Natural killer cell (primary cell): Measurements from ENCODE around the gene RELA. TPM values are rescaled to one million over a fixed set of nuclear protein-coding genes. Genes with fewer than 3 reads are reported as not detected.

Experiments used
- ATAC-seq, 3 donors: fragments of 150-1000 bp in 2 of 3; fragments of 200-7000 bp in 1 of 3; cut with Tn5 transposase; 1 replicate in 1 of 3; 2 replicates in 2 of 3; pipeline ENCODE4 v1.10.0; 2021; ENCODE audit warnings: mild to moderate bottlenecking in 2 of 3, moderate library complexity in 2 of 3
- DNase-seq, 2 donors: peaks; one replicate each; pipeline versions ENCODE4 v3.0.0 to v3.0.0-alpha.2; 2013 to 2021; ENCODE audit warnings: mixed read lengths in 1 of 2
- H3K27ac ChIP-seq: one replicate; pipeline ENCODE4 v1.5.1; 2013; ENCODE audit warnings: mild to moderate bottlenecking, low read length
- H3K27me3 ChIP-seq: one replicate; pipeline ENCODE4 v1.6.1; 2013; ENCODE audit warnings: low read length; ENCODE audit not compliant: control insufficient read depth, insufficient read depth
- H3K36me3 ChIP-seq: one replicate; pipeline ENCODE4 v1.6.1; 2013; ENCODE audit warnings: low read length; ENCODE audit not compliant: control insufficient read depth, insufficient read depth
- H3K4me1 ChIP-seq: one replicate; pipeline ENCODE4 v1.6.1; 2013; ENCODE audit warnings: low read length; ENCODE audit not compliant: control insufficient read depth, insufficient read depth
- H3K4me3 ChIP-seq: one replicate; pipeline ENCODE4 v1.5.1; 2013; ENCODE audit warnings: low read length
- H3K9me3 ChIP-seq: one replicate; pipeline ENCODE4 v1.6.1; 2013; ENCODE audit warnings: low read length; ENCODE audit not compliant: control insufficient read depth, insufficient read depth
- H3K27ac Mint-ChIP-seq, 2 donors: one replicate each; pipeline ENCODE4 v1.8.0; 2022; ENCODE audit warnings: mild to moderate bottlenecking in 2 of 2, mixed read lengths in 2 of 2, moderate library complexity in 1 of 2
- H3K27me3 Mint-ChIP-seq, 2 donors: one replicate each; pipeline ENCODE4 v1.8.0; 2022; ENCODE audit warnings: low read depth in 2 of 2, mixed read lengths in 2 of 2
- H3K36me3 Mint-ChIP-seq: one replicate; pipeline ENCODE4 v1.8.0; 2022; ENCODE audit warnings: mixed read lengths
- H3K4me1 Mint-ChIP-seq, 2 donors: one replicate each; pipeline ENCODE4 v1.8.0; 2022; ENCODE audit warnings: mixed read lengths in 2 of 2
- H3K4me3 Mint-ChIP-seq: one replicate; pipeline ENCODE4 v1.8.0; 2022; ENCODE audit warnings: mild to moderate bottlenecking, moderate library complexity, mixed read lengths
- H3K9me3 Mint-ChIP-seq, 2 donors: one replicate each; pipeline ENCODE4 v1.8.0; 2022; ENCODE audit warnings: mixed read lengths in 2 of 2
- WGBS: methylation state at CpG from one replicate; pipeline ENCODE4 v1.1.7; 2013; ENCODE audit warnings: missing lambda C conversion rate; ENCODE audit not compliant: insufficient coverage; 5-methylcytosine and 5-hydroxymethylcytosine counted together
- intact Hi-C: fragments of 100-400 bp; cut with micrococcal nuclease; formaldehyde crosslinking; loops from one replicate; pipeline ENCODE4 v1.14.2; 2022
- total RNA-seq, 4 donors: library from RNA; stranded (reverse); fragments of 120-200 nt in 1 of 4; gene quantifications; one replicate each; pipeline versions ENCODE4 v1.2.3 to v1.2.4, GENCODE V29; 2013 to 2022
- TF ChIP-seq, protein P1 (sequence below): fragments of 200-600 bp; IDR thresholded peaks from one replicate; pipeline ENCODE4 v1.8.0; 2022; ENCODE audit warnings: antibody characterized with exemption

RELA gene
- total RNA-seq, 3 donors from 2014 or later (not counting 1 experiment from before 2014, with no cell fraction given), result 319 to 380 (median 338) TPM

DNA sequence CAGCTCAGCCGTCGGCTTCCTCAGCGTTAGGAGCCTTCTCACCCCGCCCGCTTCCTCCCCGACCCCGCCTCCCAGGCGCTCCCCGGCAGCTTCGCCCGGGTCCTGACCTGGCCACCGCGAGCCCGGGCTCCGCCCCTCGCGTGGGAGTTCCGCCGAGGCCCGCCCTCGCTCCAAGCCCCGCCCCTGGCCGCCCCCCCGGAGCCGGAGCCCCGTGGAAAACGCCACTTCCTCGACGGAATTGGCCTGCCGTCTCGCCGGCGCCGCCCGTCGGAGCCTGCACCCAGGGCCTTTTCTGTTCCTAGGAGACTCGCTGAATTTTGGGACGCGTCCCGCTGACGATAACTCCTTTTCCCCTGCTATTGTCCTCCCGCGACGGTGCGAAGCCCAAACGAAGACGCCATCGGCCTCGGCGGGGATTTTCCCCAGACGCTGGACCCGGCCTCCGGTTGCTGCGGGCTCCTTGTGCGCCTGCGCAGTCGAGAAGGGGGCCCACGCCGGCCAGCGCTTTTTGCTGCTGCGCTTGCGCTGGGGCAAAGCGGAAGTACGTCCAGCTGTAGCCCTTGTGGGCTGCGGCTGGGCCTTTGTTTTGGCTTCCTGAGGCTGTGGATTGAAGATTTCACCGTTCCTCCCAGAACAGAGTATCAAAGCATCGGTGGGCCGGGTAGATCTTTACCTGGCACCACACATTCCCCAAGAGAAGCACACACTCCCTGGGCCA lies 10.0 kb downstream of the RELA start:
- peak overlapping the region; percentile 95 for H3K4me3 Mint-ChIP-seq
- no peaks in the 10 kb centered on the region for H3K27me3 Mint-ChIP-seq
- ATAC-seq (peak; percentile 78 to 95 (median 80)), DNase-seq (peak; percentile 98)
- TF ChIP-seq, protein P1, sequence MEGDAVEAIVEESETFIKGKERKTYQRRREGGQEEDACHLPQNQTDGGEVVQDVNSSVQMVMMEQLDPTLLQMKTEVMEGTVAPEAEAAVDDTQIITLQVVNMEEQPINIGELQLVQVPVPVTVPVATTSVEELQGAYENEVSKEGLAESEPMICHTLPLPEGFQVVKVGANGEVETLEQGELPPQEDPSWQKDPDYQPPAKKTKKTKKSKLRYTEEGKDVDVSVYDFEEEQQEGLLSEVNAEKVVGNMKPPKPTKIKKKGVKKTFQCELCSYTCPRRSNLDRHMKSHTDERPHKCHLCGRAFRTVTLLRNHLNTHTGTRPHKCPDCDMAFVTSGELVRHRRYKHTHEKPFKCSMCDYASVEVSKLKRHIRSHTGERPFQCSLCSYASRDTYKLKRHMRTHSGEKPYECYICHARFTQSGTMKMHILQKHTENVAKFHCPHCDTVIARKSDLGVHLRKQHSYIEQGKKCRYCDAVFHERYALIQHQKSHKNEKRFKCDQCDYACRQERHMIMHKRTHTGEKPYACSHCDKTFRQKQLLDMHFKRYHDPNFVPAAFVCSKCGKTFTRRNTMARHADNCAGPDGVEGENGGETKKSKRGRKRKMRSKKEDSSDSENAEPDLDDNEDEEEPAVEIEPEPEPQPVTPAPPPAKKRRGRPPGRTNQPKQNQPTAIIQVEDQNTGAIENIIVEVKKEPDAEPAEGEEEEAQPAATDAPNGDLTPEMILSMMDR, result no peak
- no peaks in the 10 kb centered on the region for H3K9me3 Mint-ChIP-seq
- H3K27ac ChIP-seq, result peak overlapping the region; percentile 95
- peaks cover 74% of the 10 kb centered on the region for H3K36me3 ChIP-seq
- peaks cover 51 to 73% of the 10 kb centered on the region in 2 donors for H3K4me1 Mint-ChIP-seq
- peak overlapping the region; percentile 97 to 99 for H3K27ac Mint-ChIP-seq
- H3K27me3 ChIP-seq, result no peaks in the 10 kb centered on the region
- intact Hi-C loops, result loop anchor here (1.0 to 5.0 kb wide), 4 partner anchors 11 to 82 kb away; partner anchors contain the start of genes PCNX3 and ZNRD2
- H3K4me1 ChIP-seq, result peaks cover 49% of the 10 kb centered on the region
- under 1% methylated on average over 68 of the region's 68 CpGs for WGBS
- H3K4me3 ChIP-seq, result peak overlapping the region; percentile 54
- H3K36me3 Mint-ChIP-seq, result peaks cover 15% of the 10 kb centered on the region
- H3K9me3 ChIP-seq, result no peaks in the 10 kb centered on the region

GRCh38 chr11:65651589-65652510 lies 10.9 kb downstream of the RELA start:
- Histone ChIP-seq H3K4me1 (peaks cover 49% of the 10 kb centered on the region), H3K27me3 (no peaks in the 10 kb centered on the region), H3K9me3 (no peaks in the 10 kb centered on the region), H3K4me3 (peak overlapping the region; percentile 41), H3K27ac (peak overlapping the region; percentile 95), H3K36me3 (peaks cover 71% of the 10 kb centered on the region)
- peak overlapping the region; percentile 81 for H3K4me3 Mint-ChIP-seq
- intact Hi-C loops, result loop anchor here (1.0 to 5.0 kb wide), 3 partner anchors 12 to 82 kb away; partner anchors contain the start of genes PCNX3 and ZNRD2
- TF ChIP-seq, protein P1, result no peak
- H3K9me3 Mint-ChIP-seq, result no peaks in the 10 kb centered on the region
- peak overlapping the region; percentile 97 to 99 for H3K27ac Mint-ChIP-seq
- ATAC-seq (peak in 1 of 3 donors; percentile 3), DNase-seq (peak in 1 of 2 donors; percentile 62)
- peaks cover 15% of the 10 kb centered on the region for H3K36me3 Mint-ChIP-seq
- H3K4me1 Mint-ChIP-seq, result peaks cover 44 to 65% of the 10 kb centered on the region in 2 donors
- 27% methylated on average over 28 of the region's 28 CpGs for WGBS
- H3K27me3 Mint-ChIP-seq, result no peaks in the 10 kb centered on the region

GRCh38 chr11:65651339-65651588 lies 11.5 kb downstream of the RELA start:
- ATAC-seq, result no peak
- H3K4me3 Mint-ChIP-seq, result peak overlapping the region; percentile 81
- H3K36me3 Mint-ChIP-seq, result peaks cover 10% of the 10 kb centered on the region
- H3K36me3 ChIP-seq, result peaks cover 69% of the 10 kb centered on the region
- H3K4me3 ChIP-seq, result no peak overlapping the region
- H3K27ac ChIP-seq, result peak overlapping the region; percentile 95
- H3K27me3 Mint-ChIP-seq, result no peaks in the 10 kb centered on the region
- no peaks in the 10 kb centered on the region for H3K27me3 ChIP-seq
- H3K4me1 Mint-ChIP-seq, result peaks cover 41 to 60% of the 10 kb centered on the region in 2 donors
- TF ChIP-seq, protein P1, result no peak
- DNase-seq, result peak in 1 of 2 donors; percentile 20
- H3K4me1 ChIP-seq, result peaks cover 49% of the 10 kb centered on the region
- intact Hi-C loops, result loop anchor here (5.0 kb wide), 1 partner anchor 34 kb away; the partner anchor contains the start of gene PCNX3
- H3K9me3 ChIP-seq, result no peaks in the 10 kb centered on the region
- H3K27ac Mint-ChIP-seq, result peak overlapping the region; percentile 97 to 99
- H3K9me3 Mint-ChIP-seq, result no peaks in the 10 kb centered on the region
- 94% methylated on average over 3 of the region's 3 CpGs for WGBS
